Glutamatergic neuron (in vitro differentiated cells): ENCODE results near the gene SLC25A26. TPM values are rescaled to one million over a fixed set of nuclear protein-coding genes. Genes with fewer than 3 reads are reported as not detected.
"Not testable (repeated sequence)": the region's sequence is repeated elsewhere in the genome, so short reads cannot be mapped to it uniquely, and the experiment has no call there.

Experiments
- DNase-seq: peaks from one replicate; pipeline ENCODE4 v3.0.0; 2022
- H3K27ac Mint-ChIP-seq: one replicate; pipeline ENCODE4 v1.8.0; 2020; ENCODE audit warnings: mild to moderate bottlenecking, mixed read lengths, inconsistent platforms; ENCODE audit not compliant: unreplicated experiment
- H3K27me3 Mint-ChIP-seq: one replicate; pipeline ENCODE4 v1.8.0; 2020; ENCODE audit warnings: mild to moderate bottlenecking, moderate library complexity, mixed read lengths, inconsistent platforms; ENCODE audit not compliant: unreplicated experiment
- H3K36me3 Mint-ChIP-seq: one replicate; pipeline ENCODE4 v1.8.0; 2020; ENCODE audit warnings: mild to moderate bottlenecking, mixed read lengths, inconsistent platforms; ENCODE audit not compliant: unreplicated experiment
- H3K4me1 Mint-ChIP-seq: one replicate; pipeline ENCODE4 v1.8.0; 2020; ENCODE audit warnings: mild to moderate bottlenecking, low read depth, mixed read lengths, inconsistent platforms; ENCODE audit not compliant: unreplicated experiment
- H3K4me3 Mint-ChIP-seq: one replicate; pipeline ENCODE4 v1.8.0; 2020; ENCODE audit warnings: mild to moderate bottlenecking, mixed read lengths, inconsistent platforms; ENCODE audit not compliant: unreplicated experiment
- H3K9me3 Mint-ChIP-seq: one replicate; pipeline ENCODE4 v1.8.0; 2020; ENCODE audit warnings: mild to moderate bottlenecking, moderate library complexity, mixed read lengths, inconsistent platforms; ENCODE audit not compliant: unreplicated experiment
- CTCF ChIP-seq: fragments of 200-600 bp; sonication (generic); IDR thresholded peaks from one replicate; pipeline ENCODE4 v1.5.0; 2021; ENCODE audit not compliant: partially characterized antibody, unreplicated experiment
- total RNA-seq: library from RNA; stranded (reverse); fragmentation: NEBNext Ultra II Directional; extraction: Animal tissue kit (Norgen Biotek cat#: 25700); gene quantifications from one replicate; pipeline ENCODE4 v1.2.1, GENCODE V29; 2021; ENCODE audit not compliant: unreplicated experiment

SLC25A26 gene
- total RNA-seq, 1 donor from 2014 or later, result 12.7 TPM

- H3K27me3 Mint-ChIP-seq, result peaks cover 1% of the 10 kb centered on the region
- no peaks in the 10 kb centered on the region for H3K36me3 Mint-ChIP-seq
- peaks cover 20% of the 10 kb centered on the region for H3K4me1 Mint-ChIP-seq
- no peak overlapping the region for H3K4me3 Mint-ChIP-seq
- TF ChIP-seq CTCF, result no peak
- no peak overlapping the region for H3K27ac Mint-ChIP-seq
- DNase-seq, result no peak
- no peaks in the 10 kb centered on the region for H3K9me3 Mint-ChIP-seq
These were observed 83.5 kb downstream of the SLC25A26 start for GRCh38 chr3:66304293-66304692.

- not testable (repeated sequence) for H3K9me3 Mint-ChIP-seq
These were observed 85.3 kb downstream of the SLC25A26 start for GRCh38 chr3:66306086-66306485.

DNA sequence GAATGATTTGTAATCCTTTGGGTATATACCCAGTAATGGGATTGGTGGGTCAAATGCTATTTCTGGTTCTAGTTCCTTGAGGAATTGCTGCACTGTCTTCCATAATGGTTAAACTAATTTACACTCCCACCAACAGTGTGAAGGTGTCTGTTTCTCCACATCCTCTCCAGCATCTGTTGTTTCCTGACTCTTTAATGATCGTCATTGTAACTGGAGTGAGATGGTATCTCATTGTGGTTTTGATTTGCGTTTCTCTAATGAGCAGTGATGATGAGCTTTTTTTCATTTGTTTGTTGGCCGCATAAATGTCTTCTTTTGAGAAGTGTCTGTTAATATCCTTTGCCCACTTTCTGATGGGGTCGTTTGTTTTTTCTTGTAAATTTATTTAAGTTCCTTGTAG lies 86.2 kb downstream of the SLC25A26 start:
- not testable (repeated sequence) for H3K27ac Mint-ChIP-seq, DNase-seq, H3K27me3 Mint-ChIP-seq, H3K9me3 Mint-ChIP-seq, H3K36me3 Mint-ChIP-seq, H3K4me3 Mint-ChIP-seq
- H3K4me1 Mint-ChIP-seq, result peaks cover 15% of the 10 kb centered on the region

More at GRCh38 chr3:66306086-66306485, 85.3 kb downstream of the SLC25A26 start:
- H3K27me3 Mint-ChIP-seq, H3K36me3 Mint-ChIP-seq, H3K27ac Mint-ChIP-seq, H3K4me3 Mint-ChIP-seq, DNase-seq: not testable (repeated sequence)
- H3K4me1 Mint-ChIP-seq, result peaks cover 20% of the 10 kb centered on the region

- Mint-ChIP-seq H3K4me3 (no peak overlapping the region), H3K9me3 (peaks cover 2% of the 10 kb centered on the region), H3K36me3 (peaks cover 17% of the 10 kb centered on the region), H3K4me1 (peaks cover under 1% of the 10 kb centered on the region), H3K27me3 (no peaks in the 10 kb centered on the region), H3K27ac (no peak overlapping the region)
- no peak for DNase-seq
- TF ChIP-seq CTCF, result no peak
These were observed 91.2 kb downstream of the SLC25A26 start for GRCh38 chr3:66312039-66312438.

- peaks cover 17% of the 10 kb centered on the region for H3K36me3 Mint-ChIP-seq
- DNase-seq, result no peak
- H3K27ac Mint-ChIP-seq, result no peak overlapping the region
- no peak for TF ChIP-seq CTCF
- peaks cover 2% of the 10 kb centered on the region for H3K9me3 Mint-ChIP-seq
- no peaks in the 10 kb centered on the region for H3K27me3 Mint-ChIP-seq
- no peak overlapping the region for H3K4me3 Mint-ChIP-seq
- no peaks in the 10 kb centered on the region for H3K4me1 Mint-ChIP-seq
These were observed 93.7 kb downstream of the SLC25A26 start for GRCh38 chr3:66314455-66314854.

- peaks cover 17% of the 10 kb centered on the region for H3K36me3 Mint-ChIP-seq
- H3K4me1 Mint-ChIP-seq, result no peaks in the 10 kb centered on the region
- DNase-seq, result peak; percentile 33
- no peak overlapping the region for H3K27ac Mint-ChIP-seq
- H3K4me3 Mint-ChIP-seq, result no peak overlapping the region
- TF ChIP-seq CTCF, result no peak
- H3K9me3 Mint-ChIP-seq, result peaks cover 2% of the 10 kb centered on the region
- H3K27me3 Mint-ChIP-seq, result no peaks in the 10 kb centered on the region
These were observed 97.1 kb downstream of the SLC25A26 start for GRCh38 chr3:66317750-66318376.
